Measurements from ENCODE around the gene SLPI.

SLPI gene

GRCh38 chr20:45294659-45295058 lies 40.3 kb upstream of the SLPI start:
- TF ChIP-seq ZFX (IDR thresholded peaks at IDR 0.05) (no peak), CTCF (conservative IDR thresholded peaks at IDR 0.05) (no peak)
- no peak overlapping the region for H3K27ac ChIP-seq

- peak overlapping the region; percentile 66; the same call in 1 of the 2 replicates for H3K27ac ChIP-seq
- TF ChIP-seq ZFX (IDR thresholded peaks at IDR 0.05) (no peak), CTCF (conservative IDR thresholded peaks at IDR 0.05) (peak; percentile 52)
These were observed 39.6 kb upstream of the SLPI start for GRCh38 chr20:45294003-45294368.

- TF ChIP-seq CTCF (conservative IDR thresholded peaks at IDR 0.05) (peak; percentile 99), ZFX (IDR thresholded peaks at IDR 0.05) (peak; percentile 42; the same call in 1 of the 2 replicates)
- peak overlapping the region; percentile 66 for H3K27ac ChIP-seq
These were observed 39.0 kb upstream of the SLPI start for GRCh38 chr20:45293041-45294002.

GRCh38 chr20:45292343-45292742 lies 38.0 kb upstream of the SLPI start:
- H3K27ac ChIP-seq, result no peak overlapping the region

GRCh38 chr20:45291526-45291925 lies 37.2 kb upstream of the SLPI start:
- H3K27ac ChIP-seq, result no peak overlapping the region
- TF ChIP-seq ZFX (IDR thresholded peaks at IDR 0.05), result no peak
- no peak for TF ChIP-seq CTCF (conservative IDR thresholded peaks at IDR 0.05)

More at GRCh38 chr20:45292343-45292742, 38.0 kb upstream of the SLPI start:
- no peak for TF ChIP-seq ZFX (IDR thresholded peaks at IDR 0.05)
- no peak for TF ChIP-seq CTCF (conservative IDR thresholded peaks at IDR 0.05)

- no peak overlapping the region for H3K27ac ChIP-seq
- TF ChIP-seq ZFX (IDR thresholded peaks at IDR 0.05) (no peak), CTCF (conservative IDR thresholded peaks at IDR 0.05) (peak; percentile 95)
These were observed 36.5 kb upstream of the SLPI start for GRCh38 chr20:45290677-45291355.
